Epithelial cell of esophagus (primary cell): ENCODE results near the gene METTL16.

Experiments
- DNase-seq: peaks from one replicate; pipeline ENCODE4 v3.0.0; 2010; ENCODE audit warnings: low read depth
- H3K4me3 ChIP-seq: 2 replicates; pipeline ENCODE4 v1.5.1; 2011; ENCODE audit warnings: mild to moderate bottlenecking, low read length, control low read depth
- TF ChIP-seq, protein P1 (sequence below): IDR thresholded peaks from 2 replicates; pipeline ENCODE4 v1.5.1; 2011; ENCODE audit warnings: low read depth, mild to moderate bottlenecking, low read length, control low read depth, inconsistent platforms; ENCODE audit not compliant: insufficient read depth; ENCODE audit errors: missing control alignments

The METTL16 gene

DNA sequence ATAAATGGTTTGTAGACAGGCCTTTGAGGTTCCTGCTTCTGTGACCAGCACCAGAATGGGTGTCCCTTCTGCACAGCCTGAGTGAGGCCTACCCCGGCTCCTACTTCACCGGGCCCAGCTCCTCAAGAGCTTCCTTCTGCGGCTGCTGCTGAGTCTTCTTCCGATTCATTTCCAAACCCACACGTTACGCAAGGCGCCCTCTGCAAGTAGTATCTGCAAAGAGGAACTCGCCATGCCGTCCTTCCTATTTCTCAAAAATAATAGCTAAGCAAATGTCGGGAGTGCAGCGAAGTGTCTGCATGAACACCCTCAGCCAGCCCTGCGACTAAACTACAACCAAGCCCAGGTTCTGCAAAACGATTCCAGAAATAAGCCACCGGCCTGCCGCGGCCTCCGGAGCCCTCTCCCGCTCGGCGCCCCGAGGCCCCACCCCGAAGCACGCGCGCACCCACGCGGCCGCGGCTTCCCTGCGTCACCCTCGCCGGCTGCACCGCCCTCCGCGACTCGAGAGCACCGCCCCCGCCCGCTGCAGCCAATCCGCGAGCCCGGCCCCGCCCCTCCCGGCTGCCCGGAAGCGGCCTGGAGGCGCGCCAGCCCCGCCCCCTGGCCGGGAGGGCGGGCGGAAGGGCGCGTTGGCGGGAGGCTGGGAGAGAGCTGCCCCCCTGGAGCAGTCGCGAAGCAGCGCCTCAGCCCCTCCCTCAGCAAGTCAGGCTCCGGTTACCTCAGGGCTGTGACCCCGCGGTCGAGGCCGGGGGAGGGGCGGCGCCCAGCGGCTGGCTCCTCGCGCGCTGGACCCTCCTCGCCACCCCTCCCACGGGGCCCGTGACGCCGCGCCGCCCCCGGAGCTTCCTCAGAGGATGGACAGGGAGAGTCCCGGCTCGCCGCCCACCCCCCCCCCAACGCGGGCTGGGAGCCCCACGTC lies 119.2 kb downstream of the METTL16 start:
- TF ChIP-seq, protein P1, sequence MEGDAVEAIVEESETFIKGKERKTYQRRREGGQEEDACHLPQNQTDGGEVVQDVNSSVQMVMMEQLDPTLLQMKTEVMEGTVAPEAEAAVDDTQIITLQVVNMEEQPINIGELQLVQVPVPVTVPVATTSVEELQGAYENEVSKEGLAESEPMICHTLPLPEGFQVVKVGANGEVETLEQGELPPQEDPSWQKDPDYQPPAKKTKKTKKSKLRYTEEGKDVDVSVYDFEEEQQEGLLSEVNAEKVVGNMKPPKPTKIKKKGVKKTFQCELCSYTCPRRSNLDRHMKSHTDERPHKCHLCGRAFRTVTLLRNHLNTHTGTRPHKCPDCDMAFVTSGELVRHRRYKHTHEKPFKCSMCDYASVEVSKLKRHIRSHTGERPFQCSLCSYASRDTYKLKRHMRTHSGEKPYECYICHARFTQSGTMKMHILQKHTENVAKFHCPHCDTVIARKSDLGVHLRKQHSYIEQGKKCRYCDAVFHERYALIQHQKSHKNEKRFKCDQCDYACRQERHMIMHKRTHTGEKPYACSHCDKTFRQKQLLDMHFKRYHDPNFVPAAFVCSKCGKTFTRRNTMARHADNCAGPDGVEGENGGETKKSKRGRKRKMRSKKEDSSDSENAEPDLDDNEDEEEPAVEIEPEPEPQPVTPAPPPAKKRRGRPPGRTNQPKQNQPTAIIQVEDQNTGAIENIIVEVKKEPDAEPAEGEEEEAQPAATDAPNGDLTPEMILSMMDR: no peak
- peak overlapping the region; percentile 61 for H3K4me3 ChIP-seq
- peak; percentile 94 for DNase-seq

DNA sequence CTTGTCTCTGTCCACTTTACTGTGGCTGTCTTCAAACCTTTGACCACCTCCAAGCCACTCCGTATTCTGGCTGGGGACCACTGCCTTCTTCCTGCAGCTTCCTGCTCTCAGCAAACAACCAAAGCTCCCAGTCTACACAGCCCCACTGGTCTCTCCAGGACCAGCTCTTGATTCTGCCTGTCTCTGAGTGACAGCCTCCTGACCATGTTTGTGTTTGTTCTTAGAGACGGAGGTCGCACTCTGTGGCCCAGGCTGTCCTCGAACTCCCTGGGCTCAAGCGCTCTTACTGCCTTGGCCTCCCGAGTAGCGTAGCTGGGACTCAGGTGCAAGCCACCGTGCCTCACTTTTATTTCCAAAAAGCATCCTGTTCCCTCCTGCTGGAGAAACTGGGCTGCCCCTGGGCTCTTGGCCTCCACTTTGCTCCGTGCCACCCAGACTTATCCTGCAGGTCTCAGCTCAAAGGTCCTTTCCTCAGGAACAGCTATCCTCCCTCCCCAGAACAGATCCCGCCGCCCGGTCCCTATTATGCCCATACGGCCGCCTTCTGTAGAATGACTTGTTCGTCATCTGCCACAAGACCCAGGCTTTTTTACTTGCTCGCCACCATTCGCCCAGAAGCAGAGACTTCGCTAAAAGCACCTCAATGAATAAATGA lies 120.0 kb downstream of the METTL16 start:
- H3K4me3 ChIP-seq: no peak overlapping the region
- TF ChIP-seq, protein P1: no peak
- no peak for DNase-seq

DNA sequence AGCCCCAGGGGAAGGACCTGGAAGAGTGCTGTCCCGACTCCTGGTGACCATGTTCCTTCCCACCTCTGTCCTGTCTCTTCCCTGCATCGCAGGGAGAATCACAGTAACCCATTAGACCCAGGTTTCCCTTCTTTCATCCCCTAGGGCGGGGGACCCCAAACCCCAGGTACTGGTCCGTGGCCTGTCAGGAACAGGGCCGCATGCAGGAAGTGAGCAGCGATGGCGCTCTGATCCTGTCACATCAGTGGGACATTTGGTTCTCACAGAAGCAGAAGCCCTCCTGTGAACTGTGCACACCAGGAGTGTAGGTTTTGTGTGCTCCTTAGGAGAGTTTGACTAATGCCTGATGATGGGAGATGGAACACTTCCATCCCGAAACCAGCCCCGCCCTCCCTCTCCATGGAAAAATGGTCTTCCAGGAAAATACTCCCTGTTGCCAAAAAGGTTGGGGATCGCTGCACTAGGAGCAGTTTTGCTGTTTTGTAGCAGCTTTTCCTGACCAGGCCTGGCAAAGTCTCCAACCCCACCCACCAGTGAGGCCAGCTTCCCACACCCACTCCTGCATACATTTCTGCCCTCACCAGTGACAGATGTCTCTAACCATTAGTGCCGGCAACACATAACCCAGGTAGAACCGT lies 121.4 kb downstream of the METTL16 start:
- no peak for DNase-seq
- TF ChIP-seq, protein P1: no peak
- H3K4me3 ChIP-seq: no peak overlapping the region

DNA sequence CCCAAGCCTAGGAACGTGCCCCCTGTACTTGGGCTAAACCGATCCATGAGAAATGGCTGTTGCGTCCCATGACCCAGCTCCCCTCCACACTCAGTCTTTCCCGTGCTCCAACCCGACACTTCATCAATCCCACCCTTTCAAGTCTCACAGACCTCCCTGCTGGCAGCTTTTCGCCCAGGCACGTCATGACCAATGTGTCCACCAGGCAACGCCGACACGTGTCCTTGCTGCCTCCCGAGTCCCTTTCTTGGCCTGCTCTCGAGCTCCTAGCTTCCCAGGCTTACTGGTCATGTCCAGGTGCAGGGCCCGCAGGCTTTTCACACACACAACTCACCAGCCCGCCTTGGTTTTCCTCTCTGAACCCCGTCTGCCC lies 123.0 kb downstream of the METTL16 start:
- no peak for DNase-seq
- TF ChIP-seq, protein P1: no peak
- no peak overlapping the region for H3K4me3 ChIP-seq

DNA sequence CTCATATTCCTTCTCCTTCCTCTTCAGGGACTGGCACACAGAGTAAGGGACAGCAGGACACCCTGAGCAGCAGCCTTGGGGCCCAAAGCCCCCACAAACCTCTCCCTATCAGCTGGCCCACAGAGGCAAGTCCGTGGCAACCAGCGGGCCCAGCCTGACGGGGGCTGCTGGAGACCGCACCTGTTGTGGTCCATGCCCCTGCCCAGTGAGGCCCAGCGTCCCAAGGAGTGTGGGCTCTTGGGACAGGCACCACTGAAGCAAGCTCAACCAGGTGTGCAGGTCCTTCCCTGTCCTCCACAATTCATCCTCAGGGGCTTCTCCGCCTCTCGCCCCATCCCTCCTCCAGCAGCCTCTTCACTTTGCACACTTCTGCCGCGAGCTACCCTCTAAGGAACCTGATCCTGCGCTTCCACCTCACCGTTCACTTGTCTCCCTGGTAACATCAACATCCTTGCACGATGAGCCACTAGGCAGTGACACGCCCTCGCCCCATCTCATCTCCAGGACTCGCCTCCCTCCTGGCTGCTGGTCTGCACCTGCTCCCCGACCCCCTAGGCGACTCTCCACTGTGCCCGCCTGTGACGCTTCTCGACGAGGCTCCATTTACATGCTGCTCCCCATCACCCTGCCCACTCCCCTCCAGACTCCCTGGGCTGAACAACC lies 123.5 kb downstream of the METTL16 start:
- H3K4me3 ChIP-seq: no peak overlapping the region
- DNase-seq: peak; percentile 36
- TF ChIP-seq, protein P1: no peak

DNA sequence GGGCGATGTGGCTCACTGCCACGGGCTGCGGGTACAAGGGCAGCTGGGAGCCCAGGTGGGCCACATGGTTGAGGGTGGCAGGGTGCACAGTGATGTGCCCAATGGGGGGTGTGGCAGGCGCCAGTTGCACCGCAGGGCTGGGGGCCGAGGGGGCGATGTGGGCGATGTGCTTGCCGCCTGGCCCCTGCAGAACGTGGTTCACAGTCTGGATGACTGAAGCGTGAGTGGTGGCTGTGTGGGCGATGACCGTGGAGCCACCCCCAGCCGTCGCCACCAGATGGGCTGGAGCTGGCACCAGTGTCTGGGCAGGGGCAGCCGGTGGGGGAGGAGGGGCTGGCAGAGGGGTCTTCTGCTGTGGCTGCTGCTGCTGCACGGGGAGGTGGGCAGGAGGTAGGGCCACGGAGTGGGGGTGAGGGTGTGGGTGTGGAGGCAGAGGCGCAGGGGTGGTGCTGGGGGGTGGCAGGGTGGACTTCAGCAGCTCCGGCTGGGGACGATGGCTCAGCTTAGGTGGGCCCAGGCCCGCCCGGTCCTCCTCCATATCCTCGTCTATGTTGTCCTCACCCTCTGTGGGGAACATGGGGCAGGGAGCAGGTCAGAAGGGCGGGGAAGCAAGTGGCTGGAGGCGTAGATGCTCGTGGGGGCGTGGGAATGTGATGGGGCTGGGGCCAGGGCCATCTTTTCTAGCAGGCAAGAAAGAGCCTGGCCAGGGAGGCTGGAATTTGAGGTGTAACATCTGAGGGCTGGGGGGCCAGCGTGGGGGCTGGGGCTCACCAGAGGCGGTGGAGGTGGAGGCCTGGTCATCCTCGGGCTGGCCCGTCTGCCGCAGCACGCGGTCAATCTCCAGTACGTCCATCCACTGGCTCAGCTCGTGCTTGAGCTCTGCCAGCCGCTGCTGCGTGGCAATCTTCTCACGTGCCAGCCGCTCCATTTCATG lies 124.3 kb downstream of the METTL16 start:
- no peak for DNase-seq
- no peak overlapping the region for H3K4me3 ChIP-seq
- TF ChIP-seq, protein P1: no peak
